KMS-11 (cell line): ENCODE results near the gene TIMP4.

Experiments
- H2AFZ ChIP-seq: fragments of 200-600 bp; sonication (generic); 2 replicates; pipeline ENCODE4 v1.6.1; 2016; ENCODE audit warnings: antibody characterized with exemption, mixed run types, low read depth
- H3K27ac ChIP-seq: fragments of 200-600 bp; sonication (generic); 2 replicates; pipeline ENCODE4 v1.6.1; 2016; ENCODE audit warnings: mild to moderate bottlenecking, mixed run types
- H3K27me3 ChIP-seq: fragments of 200-600 bp; sonication (generic); 2 replicates; pipeline ENCODE4 v1.6.1; 2017; ENCODE audit warnings: mild to moderate bottlenecking, low read depth, mixed run types, moderate library complexity; ENCODE audit not compliant: insufficient read depth
- H3K36me3 ChIP-seq: fragments of 200-600 bp; sonication (generic); 2 replicates; pipeline ENCODE4 v1.6.1; 2017; ENCODE audit warnings: mild to moderate bottlenecking, mixed run types; ENCODE audit not compliant: insufficient read depth
- H3K4me1 ChIP-seq: fragments of 200-600 bp; sonication (generic); 2 replicates; pipeline ENCODE4 v1.6.1; 2016; ENCODE audit warnings: mild to moderate bottlenecking, low read depth, mixed run types; ENCODE audit not compliant: poor library complexity, severe bottlenecking
- H3K4me2 ChIP-seq: fragments of 200-600 bp; sonication (generic); 2 replicates; pipeline ENCODE4 v1.7.0; 2016; ENCODE audit warnings: mild to moderate bottlenecking, mixed run types
- H3K4me3 ChIP-seq: fragments of 200-600 bp; sonication (generic); IDR thresholded peaks from 2 replicates; pipeline ENCODE4 v1.6.1; 2017; ENCODE audit warnings: low read depth, low read length, mixed read lengths; ENCODE audit not compliant: insufficient read depth
- H3K79me2 ChIP-seq: fragments of 200-600 bp; sonication (generic); 2 replicates; pipeline ENCODE4 v1.6.1; 2016; ENCODE audit warnings: low read depth, mixed run types; ENCODE audit not compliant: insufficient read depth
- H3K9ac ChIP-seq: fragments of 200-600 bp; sonication (generic); 2 replicates; pipeline ENCODE4 v1.6.1; 2016; ENCODE audit warnings: mild to moderate bottlenecking, mixed run types
- H4K20me1 ChIP-seq: fragments of 200-600 bp; sonication (generic); 2 replicates; pipeline ENCODE4 v1.6.1; 2016; ENCODE audit warnings: mild to moderate bottlenecking, mixed run types; ENCODE audit not compliant: insufficient read depth
- CTCF ChIP-seq: fragments of 200-600 bp; sonication (generic); conservative IDR thresholded peaks from 2 replicates; pipeline ENCODE4 v1.6.1; 2017; ENCODE audit warnings: low read depth, mild to moderate bottlenecking, antibody characterized with exemption, low read length, moderate library complexity, mixed read lengths

Gene TIMP4

GRCh38 chr3:12197475-12197874 is 38.8 kb upstream of the TIMP4 start:
- TF ChIP-seq CTCF = no peak
- Histone ChIP-seq H3K27ac (no peak overlapping the region), H3K9ac (no peak overlapping the region), H3K27me3 (no peaks in the 10 kb centered on the region), H4K20me1 (no peaks in the 10 kb centered on the region), H3K4me2 (no peak overlapping the region), H3K79me2 (no peaks in the 10 kb centered on the region), H3K4me1 (peaks cover 39% of the 10 kb centered on the region), H2AFZ (no peak overlapping the region), H3K36me3 (no peaks in the 10 kb centered on the region), H3K4me3 (no peak overlapping the region)

GRCh38 chr3:12196684-12197083 is 38.0 kb upstream of the TIMP4 start:
- Histone ChIP-seq H3K79me2 (no peaks in the 10 kb centered on the region), H3K4me2 (no peak overlapping the region), H3K27me3 (no peaks in the 10 kb centered on the region), H3K9ac (no peak overlapping the region), H3K4me1 (peaks cover 39% of the 10 kb centered on the region), H2AFZ (no peak overlapping the region), H3K4me3 (no peak overlapping the region), H3K36me3 (no peaks in the 10 kb centered on the region), H3K27ac (no peak overlapping the region), H4K20me1 (no peaks in the 10 kb centered on the region)
- TF ChIP-seq CTCF = no peak

- TF ChIP-seq CTCF = no peak
- Histone ChIP-seq H3K4me1 (peaks cover 39% of the 10 kb centered on the region), H3K79me2 (no peaks in the 10 kb centered on the region), H3K9ac (no peak overlapping the region), H3K36me3 (no peaks in the 10 kb centered on the region), H3K27ac (no peak overlapping the region), H3K4me3 (no peak overlapping the region), H2AFZ (no peak overlapping the region), H4K20me1 (no peaks in the 10 kb centered on the region), H3K4me2 (no peak overlapping the region), H3K27me3 (no peaks in the 10 kb centered on the region)
These were observed 36.5 kb upstream of the TIMP4 start for GRCh38 chr3:12195231-12195630.

GRCh38 chr3:12194669-12195161 is 36.0 kb upstream of the TIMP4 start:
- H3K79me2 ChIP-seq = no peaks in the 10 kb centered on the region
- H3K27me3 ChIP-seq = no peaks in the 10 kb centered on the region
- no peaks in the 10 kb centered on the region for H3K36me3 ChIP-seq
- H3K4me3 ChIP-seq = no peak overlapping the region
- no peak overlapping the region; the same call in 1 of the 2 replicates for H3K4me2 ChIP-seq
- H2AFZ ChIP-seq = no peak overlapping the region
- no peak overlapping the region for H3K9ac ChIP-seq
- peaks cover 39% of the 10 kb centered on the region for H3K4me1 ChIP-seq
- H4K20me1 ChIP-seq = no peaks in the 10 kb centered on the region
- no peak overlapping the region; the same call in 1 of the 2 replicates for H3K27ac ChIP-seq
- TF ChIP-seq CTCF = peak; percentile 41; the same call in 1 of the 2 replicates
